GM12873 (cell line): ENCODE measurements around the gene IFI44.
A peak's percentile ranks its signal among the peaks of the same experiment; 100 is the strongest.

ENCODE experiments used
- TF ChIP-seq, protein P1 (sequence below): IDR thresholded peaks from 2 replicates; pipeline ENCODE4 v1.5.1; 2012; ENCODE audit warnings: low read depth, mild to moderate bottlenecking, moderate library complexity, low read length, control low read depth; ENCODE audit not compliant: insufficient read depth; ENCODE audit errors: missing control alignments

Gene IFI44

DNA sequence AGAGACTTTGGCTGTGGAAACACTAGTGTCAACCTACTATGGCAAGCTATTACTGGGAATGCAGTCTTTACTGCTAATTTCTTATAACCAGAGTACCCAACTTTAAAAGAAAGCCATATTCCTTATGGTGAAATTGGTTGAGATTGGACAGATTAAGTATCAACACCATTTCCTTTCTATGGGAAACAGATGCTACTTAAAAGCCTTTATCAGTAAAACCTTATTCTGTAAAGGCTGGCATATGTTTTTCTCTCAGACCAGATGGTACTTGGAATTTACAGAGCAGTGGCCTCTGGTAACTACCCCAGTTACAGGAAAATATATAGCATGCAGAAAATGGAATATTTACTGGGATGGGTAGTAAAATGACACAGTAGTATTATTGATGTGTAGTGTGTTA lies 18.8 kb downstream of the IFI44 start:
- TF ChIP-seq, protein P1, sequence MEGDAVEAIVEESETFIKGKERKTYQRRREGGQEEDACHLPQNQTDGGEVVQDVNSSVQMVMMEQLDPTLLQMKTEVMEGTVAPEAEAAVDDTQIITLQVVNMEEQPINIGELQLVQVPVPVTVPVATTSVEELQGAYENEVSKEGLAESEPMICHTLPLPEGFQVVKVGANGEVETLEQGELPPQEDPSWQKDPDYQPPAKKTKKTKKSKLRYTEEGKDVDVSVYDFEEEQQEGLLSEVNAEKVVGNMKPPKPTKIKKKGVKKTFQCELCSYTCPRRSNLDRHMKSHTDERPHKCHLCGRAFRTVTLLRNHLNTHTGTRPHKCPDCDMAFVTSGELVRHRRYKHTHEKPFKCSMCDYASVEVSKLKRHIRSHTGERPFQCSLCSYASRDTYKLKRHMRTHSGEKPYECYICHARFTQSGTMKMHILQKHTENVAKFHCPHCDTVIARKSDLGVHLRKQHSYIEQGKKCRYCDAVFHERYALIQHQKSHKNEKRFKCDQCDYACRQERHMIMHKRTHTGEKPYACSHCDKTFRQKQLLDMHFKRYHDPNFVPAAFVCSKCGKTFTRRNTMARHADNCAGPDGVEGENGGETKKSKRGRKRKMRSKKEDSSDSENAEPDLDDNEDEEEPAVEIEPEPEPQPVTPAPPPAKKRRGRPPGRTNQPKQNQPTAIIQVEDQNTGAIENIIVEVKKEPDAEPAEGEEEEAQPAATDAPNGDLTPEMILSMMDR: no peak

DNA sequence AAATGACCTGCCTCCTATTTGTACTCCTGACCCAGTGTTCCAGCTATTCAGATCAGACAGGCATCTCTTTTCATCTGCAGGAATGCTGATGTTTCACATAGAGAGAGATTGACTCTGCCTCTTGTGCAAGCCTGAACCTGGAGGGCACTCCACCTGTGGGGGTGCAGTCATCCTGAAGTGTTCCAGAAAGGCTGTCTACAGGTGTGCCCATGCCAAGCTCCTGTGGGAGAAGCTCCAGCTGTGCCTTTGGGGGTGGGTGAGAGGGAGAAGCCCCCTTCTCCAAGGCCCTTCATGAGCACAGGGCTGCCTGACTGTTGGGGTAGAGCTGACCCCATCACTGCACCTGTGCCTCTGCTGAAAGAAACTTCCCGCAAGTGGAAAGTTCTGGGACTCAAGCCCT lies 22.8 kb downstream of the IFI44 start:
- TF ChIP-seq, protein P1: no peak

DNA sequence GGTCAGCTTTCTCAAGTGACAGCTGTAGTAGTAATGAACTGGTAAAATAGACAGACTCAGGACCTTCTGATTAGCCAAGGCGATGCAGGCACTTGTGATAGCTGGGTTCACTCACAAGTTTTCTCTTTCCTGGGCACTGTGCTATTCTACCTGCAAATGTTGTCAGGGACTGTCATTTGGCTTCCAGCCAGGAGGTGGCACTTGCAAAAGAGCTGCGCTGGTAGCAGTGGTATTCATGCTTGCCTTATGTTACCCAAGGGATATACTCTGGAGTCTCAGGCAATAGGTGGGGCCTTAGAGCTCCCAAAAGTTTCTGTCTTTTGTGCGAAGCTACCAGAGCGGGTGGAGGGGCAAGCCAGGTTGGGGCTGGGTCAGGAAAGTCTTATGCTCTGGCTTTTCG lies 23.5 kb downstream of the IFI44 start:
- TF ChIP-seq, protein P1: peak; percentile 24

DNA sequence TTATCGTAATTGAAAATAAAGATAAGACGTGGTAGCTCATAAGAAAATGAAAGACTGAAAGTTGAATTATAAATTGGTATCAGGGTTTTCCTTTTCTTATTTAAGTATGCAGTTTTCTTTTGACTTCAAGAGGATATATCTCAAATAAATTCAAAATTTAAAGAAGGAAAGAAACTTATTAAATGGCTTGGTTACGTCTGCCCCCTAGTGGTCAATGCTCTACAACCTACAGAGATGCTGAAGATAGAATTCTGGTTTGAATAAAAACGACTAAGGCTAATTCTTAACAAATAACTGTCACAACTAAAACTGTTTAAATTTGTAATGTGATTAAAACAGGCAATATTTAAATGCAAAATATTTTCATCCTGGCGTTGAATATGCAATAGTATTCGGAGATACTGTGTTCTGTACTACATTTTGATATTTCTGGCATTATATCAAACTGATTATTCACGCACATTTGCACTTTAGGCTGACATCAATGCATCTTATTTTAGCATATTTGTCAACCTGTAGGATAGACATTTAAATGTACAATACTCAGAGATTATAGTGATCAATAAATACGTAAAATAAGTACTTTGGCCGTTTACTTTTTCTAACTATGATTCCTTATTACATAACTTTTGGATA lies 26.8 kb downstream of the IFI44 start:
- TF ChIP-seq, protein P1: peak; percentile 68

DNA sequence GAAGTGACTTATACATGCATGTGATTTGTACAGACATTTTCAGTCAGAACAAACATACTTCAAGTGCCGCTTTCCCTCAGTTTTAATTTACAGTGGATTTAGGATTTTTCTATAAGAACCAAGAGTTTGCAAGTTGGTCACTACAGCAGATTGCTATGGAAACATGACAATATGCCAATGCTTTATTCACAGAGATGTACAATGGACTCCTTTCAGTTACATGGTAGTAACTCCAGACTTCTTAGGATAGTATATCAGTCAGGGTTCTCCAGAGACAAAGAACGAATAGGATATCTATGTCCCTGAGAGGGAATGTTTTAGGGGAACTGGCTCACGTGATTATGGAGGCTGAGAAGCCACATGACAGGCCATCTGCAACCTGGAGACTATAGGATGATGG lies 27.4 kb downstream of the IFI44 start:
- TF ChIP-seq, protein P1: no peak

DNA sequence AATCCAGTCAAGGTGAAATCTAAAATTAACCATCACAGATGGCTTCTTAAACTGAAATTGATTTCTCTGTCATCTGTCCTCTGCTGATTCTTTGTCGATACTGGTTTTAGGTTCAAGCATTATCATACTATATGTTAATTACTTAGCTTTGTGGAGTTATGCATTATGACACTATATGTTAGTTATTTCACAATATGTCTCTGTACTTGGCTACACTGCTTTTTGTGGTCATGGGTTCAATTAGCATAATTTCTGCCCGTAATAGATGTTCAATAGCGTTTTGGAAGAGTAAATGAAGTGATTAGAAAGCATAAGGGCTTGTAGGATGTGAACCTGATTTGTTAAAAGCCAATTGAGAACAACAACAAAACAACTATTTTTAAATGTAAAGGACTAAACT lies 28.2 kb downstream of the IFI44 start:
- TF ChIP-seq, protein P1: no peak

DNA sequence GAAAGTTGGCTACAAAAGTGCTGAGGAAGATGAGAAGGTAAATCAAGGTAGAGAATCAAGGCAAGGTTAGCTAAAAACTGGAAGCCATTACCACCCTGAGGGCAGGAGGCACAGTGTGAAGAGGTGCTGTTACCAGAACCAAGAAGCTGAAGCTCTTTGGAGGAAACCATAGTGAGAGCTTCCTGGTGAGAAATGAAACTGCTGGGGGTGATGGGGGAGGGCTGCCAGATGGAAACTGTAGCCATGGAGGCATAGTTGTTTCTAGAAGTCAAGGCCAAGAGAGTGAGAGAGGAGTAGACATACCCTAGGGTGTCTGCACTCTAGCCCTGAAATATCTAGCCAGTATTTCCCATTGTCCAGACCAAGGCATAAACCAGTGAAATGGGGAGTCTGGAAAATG lies 28.7 kb downstream of the IFI44 start:
- TF ChIP-seq, protein P1: no peak
